Measurements from ENCODE around the gene PXDC1.

Gene PXDC1

DNA sequence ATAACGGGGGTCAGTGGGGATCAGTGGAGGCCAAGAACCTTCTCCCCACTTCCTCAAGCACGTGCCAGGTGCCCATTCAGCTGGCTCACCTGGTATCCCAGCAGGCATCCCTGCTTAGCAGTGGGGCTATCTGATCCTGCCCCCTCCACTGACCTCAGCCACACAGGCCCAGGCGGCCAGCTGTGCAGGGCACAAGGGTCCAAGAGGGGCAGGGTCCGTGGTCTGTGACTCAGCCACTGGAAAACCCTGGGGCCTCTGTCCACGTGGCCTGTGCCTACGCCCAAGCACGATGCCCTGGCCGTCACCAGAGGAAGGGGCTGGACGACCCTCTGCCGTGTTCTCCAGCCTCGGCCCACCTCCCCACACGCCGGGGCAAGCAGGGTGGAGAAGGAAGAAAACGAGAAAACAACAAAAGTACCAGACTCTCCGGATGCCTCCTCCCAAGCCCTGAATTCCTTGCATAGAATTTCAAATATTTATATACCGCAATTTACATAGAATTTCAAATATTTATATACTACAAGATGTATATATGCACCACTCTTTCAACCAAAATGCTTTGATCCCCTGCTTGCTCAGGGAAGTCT, 12.1 kb downstream of the PXDC1 start:
- H3K4me3 ChIP-seq (replicated peaks in 1 of 2; ENCODE audit: low read depth in 2 of 2, low read length in 2 of 2), result no peak overlapping the region
- TF ChIP-seq, protein P1, sequence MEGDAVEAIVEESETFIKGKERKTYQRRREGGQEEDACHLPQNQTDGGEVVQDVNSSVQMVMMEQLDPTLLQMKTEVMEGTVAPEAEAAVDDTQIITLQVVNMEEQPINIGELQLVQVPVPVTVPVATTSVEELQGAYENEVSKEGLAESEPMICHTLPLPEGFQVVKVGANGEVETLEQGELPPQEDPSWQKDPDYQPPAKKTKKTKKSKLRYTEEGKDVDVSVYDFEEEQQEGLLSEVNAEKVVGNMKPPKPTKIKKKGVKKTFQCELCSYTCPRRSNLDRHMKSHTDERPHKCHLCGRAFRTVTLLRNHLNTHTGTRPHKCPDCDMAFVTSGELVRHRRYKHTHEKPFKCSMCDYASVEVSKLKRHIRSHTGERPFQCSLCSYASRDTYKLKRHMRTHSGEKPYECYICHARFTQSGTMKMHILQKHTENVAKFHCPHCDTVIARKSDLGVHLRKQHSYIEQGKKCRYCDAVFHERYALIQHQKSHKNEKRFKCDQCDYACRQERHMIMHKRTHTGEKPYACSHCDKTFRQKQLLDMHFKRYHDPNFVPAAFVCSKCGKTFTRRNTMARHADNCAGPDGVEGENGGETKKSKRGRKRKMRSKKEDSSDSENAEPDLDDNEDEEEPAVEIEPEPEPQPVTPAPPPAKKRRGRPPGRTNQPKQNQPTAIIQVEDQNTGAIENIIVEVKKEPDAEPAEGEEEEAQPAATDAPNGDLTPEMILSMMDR (IDR thresholded peaks at IDR 0.05; ENCODE audit: low read depth, low read length), result no peak
- DNase-seq (ENCODE audit: low read depth in 2 of 2), result no peak

DNA sequence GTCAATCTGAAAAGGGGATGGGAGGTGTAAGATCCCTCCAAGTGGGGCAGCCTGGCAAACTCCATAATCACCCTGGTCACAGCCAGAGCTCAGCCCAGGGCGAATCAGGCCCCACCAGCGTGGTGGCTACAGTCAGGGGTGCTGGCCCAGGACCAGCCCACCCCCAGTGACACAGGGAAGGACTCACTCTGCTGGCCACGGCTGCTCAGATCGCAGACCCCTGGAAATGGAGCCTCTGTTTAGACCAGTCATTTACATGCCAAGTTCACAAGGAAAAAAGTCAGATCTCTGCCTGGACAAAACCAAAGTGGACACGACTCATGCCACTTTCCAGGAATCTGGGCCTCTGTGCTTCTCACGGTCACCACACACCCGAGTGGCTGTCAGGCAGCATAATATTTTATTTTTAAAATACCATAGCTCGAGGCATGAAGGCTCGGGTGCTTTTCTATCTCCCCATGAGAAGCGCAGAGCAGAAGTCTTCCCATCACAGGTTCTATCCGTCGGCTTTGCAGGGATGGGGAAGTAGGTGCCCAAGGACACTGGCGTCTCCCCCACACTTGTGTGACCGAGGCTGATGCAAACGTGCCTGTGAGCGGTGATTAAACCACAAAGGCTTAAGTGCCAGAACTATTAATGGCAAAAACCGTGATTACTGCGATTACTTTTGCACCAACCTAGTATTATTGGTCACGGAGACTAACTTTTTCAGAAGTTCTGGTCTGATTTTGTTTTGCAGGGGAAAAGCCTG, 13.0 kb downstream of the PXDC1 start:
- no peak for DNase-seq (ENCODE audit: low read depth in 2 of 2)
- no peak overlapping the region for H3K4me3 ChIP-seq (replicated peaks in 1 of 2; ENCODE audit: low read depth in 2 of 2, low read length in 2 of 2)
- TF ChIP-seq, protein P1 (IDR thresholded peaks at IDR 0.05; ENCODE audit: low read depth, low read length), result no peak

GRCh38 chr6:3737831-3738210, 13.7 kb downstream of the PXDC1 start:
- TF ChIP-seq, protein P1 (IDR thresholded peaks at IDR 0.05; ENCODE audit: low read depth, low read length), result no peak
- no peak overlapping the region for H3K4me3 ChIP-seq (replicated peaks in 1 of 2; ENCODE audit: low read depth in 2 of 2, low read length in 2 of 2)
- DNase-seq (ENCODE audit: low read depth in 2 of 2), result no peak

- no peak for DNase-seq (ENCODE audit: low read depth in 2 of 2)
- no peak overlapping the region for H3K4me3 ChIP-seq (replicated peaks in 1 of 2; ENCODE audit: low read depth in 2 of 2, low read length in 2 of 2)
- TF ChIP-seq, protein P1 (IDR thresholded peaks at IDR 0.05; ENCODE audit: low read depth, low read length), result no peak
These were observed 14.2 kb downstream of the PXDC1 start for GRCh38 chr6:3737149-3737830.

- DNase-seq (ENCODE audit: low read depth in 2 of 2), result no peak
- H3K4me3 ChIP-seq (replicated peaks in 1 of 2; ENCODE audit: low read depth in 2 of 2, low read length in 2 of 2), result no peak overlapping the region
- TF ChIP-seq, protein P1 (IDR thresholded peaks at IDR 0.05; ENCODE audit: low read depth, low read length), result no peak
These were observed 16.4 kb downstream of the PXDC1 start for GRCh38 chr6:3735029-3735605.

DNA sequence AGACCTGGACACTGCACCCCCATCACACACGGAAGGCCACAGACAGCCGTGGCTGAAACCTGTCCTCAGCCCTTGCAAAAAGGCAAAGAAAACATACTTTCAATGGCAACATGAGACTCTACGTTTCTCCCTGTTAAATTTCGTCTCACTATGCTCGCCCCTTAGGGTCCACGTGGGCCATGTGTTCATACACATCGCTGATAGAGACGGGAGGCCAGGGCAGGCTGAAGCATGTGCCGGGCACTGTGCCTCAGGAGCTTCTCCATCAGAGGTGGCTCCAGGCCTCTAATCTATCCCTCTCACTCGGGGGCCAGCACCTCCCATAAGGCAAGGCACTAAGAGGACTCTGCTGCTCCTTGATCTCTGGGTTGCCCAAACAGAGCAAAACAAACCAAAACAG, 17.5 kb downstream of the PXDC1 start:
- TF ChIP-seq, protein P1 (IDR thresholded peaks at IDR 0.05; ENCODE audit: low read depth, low read length), result no peak
- no peak for DNase-seq (ENCODE audit: low read depth in 2 of 2)
- H3K4me3 ChIP-seq (replicated peaks in 1 of 2; ENCODE audit: low read depth in 2 of 2, low read length in 2 of 2), result no peak overlapping the region

Data from cardiac fibroblast (primary cell).